Vagina (tissue), 2 donors: ENCODE data around the gene PKLR. TPM values are rescaled to one million over a fixed set of nuclear protein-coding genes. Genes with fewer than 3 reads are reported as not detected.

Experiments used
- DNase-seq, 2 donors: peaks; one replicate each; pipeline ENCODE4 v3.0.0-alpha.2; 2017; ENCODE audit errors: extremely low spot score in 2 of 2
- H3K27ac ChIP-seq: fragments of 200-600 bp; sonication (generic); one replicate; pipeline ENCODE4 v1.5.1; 2019
- H3K27me3 ChIP-seq: fragments of 200-600 bp; sonication (generic); one replicate; pipeline ENCODE4 v1.5.1; 2019
- H3K36me3 ChIP-seq, 2 donors: fragments of 200-600 bp; sonication (generic); one replicate each; pipeline ENCODE4 v1.5.1; 2017 to 2019
- H3K4me1 ChIP-seq: fragments of 200-600 bp; sonication (generic); one replicate; pipeline ENCODE4 v1.5.1; 2019
- H3K4me3 ChIP-seq, 2 donors: fragments of 200-600 bp; sonication (generic); 1 replicate in 1 of 2; 2 replicates in 1 of 2; pipeline ENCODE4 v1.5.1; 2016 to 2019
- H3K9me3 ChIP-seq: fragments of 200-600 bp; sonication (generic); one replicate; pipeline ENCODE4 v1.5.1; 2019
- POLR2A ChIP-seq, 2 donors: fragments of 450-650 bp; IDR thresholded peaks; one replicate each; pipeline ENCODE4 v1.6.1; 2017; ENCODE audit warnings: antibody characterized with exemption in 2 of 2, mild to moderate bottlenecking in 2 of 2, moderate library complexity in 2 of 2
- POLR2AphosphoS5 ChIP-seq, 2 donors: sonication (generic); formaldehyde crosslinking; IDR thresholded peaks; one replicate each; pipeline ENCODE4 v1.9.0; 2017; ENCODE audit warnings: antibody characterized with exemption in 2 of 2, mild to moderate bottlenecking in 2 of 2, low read depth in 1 of 2; ENCODE audit not compliant: insufficient read depth in 1 of 2
- intact Hi-C: fragments of 100-400 bp; cut with DNase I; formaldehyde crosslinking; loops from one replicate; pipeline ENCODE4 v1.15.1; 2023
- total RNA-seq: library from RNA; depleted of rRNA; stranded (reverse); fragments of >200 nt; gene quantifications from one replicate; pipeline ENCODE4 v1.2.3, GENCODE V29; 2016
- TF ChIP-seq, protein P1 (sequence below), 3 experiments: fragments of 450-650 bp in 2 of 3; fragments of 200-600 bp in 1 of 3; sonication (generic) in 1 of 3; IDR thresholded peaks; one replicate each; pipeline ENCODE4 v1.5.1; 2017 to 2019; ENCODE audit warnings: antibody characterized with exemption in 3 of 3, mild to moderate bottlenecking in 2 of 3, moderate library complexity in 2 of 3

Gene PKLR
- total RNA-seq, 1 donor from 2014 or later: not detected

DNA sequence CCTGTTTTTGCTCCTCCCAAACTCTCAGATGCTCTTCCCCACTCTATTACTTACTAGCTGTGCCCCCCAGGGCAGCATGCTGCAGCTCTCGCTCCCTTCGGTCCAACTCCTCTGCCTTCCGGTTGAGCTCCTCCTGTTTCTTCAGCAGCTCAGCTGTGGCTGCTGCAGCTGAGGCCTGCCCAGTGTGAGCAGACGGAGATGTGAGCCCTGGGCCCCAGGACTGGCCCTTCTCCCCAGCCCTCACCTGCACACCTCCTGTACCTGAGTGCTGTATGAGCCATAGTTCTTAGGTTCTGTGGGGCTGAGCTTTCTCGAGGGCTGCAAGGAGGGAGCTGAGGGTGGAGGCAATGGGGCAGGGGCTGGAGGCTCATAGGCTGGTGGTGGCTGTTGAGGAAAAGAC lies 41.0 kb downstream of the PKLR start:
- intact Hi-C loops: no loop called here

DNA sequence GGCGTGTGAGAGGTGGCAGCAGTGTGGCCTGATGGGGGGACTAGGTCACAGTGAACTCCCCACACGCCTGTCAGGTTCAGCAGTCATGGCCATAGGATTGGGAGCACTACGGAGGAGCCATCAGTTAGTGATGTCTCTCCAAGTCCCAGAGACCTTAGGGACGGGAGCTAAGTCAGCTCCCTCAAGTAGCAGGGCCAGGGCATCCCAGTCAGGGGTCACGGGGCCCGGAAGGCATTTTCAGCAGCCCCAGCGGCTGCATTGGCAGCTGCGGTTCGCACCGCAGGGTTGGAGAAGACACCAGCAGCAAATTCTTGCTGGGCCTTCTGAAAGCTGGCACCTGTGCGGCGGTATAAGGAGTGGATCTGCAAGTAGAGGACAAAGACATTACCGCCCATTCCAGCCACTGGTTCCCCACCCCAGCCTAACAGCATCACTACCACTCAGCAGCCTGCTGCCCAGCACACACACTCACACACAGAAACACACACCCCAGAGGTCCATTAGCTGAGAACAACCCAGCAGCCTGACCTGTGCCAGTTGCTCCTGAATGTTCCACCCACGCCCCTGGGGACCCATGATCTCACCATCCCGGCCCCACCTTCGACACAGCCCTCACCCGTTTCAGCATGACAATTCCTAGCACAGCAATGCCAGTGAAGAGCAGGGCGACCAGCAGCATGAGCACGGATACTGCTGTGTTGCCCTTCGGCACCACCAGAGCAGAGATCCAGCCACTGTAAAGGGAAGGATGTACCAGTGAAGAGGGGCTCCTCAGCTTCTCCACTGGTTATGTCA lies 45.0 kb downstream of the PKLR start:
- no peak for DNase-seq
- peaks cover 0 to 8% of the 10 kb centered on the region in 2 donors for H3K36me3 ChIP-seq
- H3K4me3 ChIP-seq: peak overlapping the region; percentile 78 to 86
- peaks cover 39% of the 10 kb centered on the region for H3K4me1 ChIP-seq
- H3K9me3 ChIP-seq: no peaks in the 10 kb centered on the region
- TF ChIP-seq POLR2A (IDR thresholded peaks at IDR 0.05): no peak
- TF ChIP-seq, protein P1, sequence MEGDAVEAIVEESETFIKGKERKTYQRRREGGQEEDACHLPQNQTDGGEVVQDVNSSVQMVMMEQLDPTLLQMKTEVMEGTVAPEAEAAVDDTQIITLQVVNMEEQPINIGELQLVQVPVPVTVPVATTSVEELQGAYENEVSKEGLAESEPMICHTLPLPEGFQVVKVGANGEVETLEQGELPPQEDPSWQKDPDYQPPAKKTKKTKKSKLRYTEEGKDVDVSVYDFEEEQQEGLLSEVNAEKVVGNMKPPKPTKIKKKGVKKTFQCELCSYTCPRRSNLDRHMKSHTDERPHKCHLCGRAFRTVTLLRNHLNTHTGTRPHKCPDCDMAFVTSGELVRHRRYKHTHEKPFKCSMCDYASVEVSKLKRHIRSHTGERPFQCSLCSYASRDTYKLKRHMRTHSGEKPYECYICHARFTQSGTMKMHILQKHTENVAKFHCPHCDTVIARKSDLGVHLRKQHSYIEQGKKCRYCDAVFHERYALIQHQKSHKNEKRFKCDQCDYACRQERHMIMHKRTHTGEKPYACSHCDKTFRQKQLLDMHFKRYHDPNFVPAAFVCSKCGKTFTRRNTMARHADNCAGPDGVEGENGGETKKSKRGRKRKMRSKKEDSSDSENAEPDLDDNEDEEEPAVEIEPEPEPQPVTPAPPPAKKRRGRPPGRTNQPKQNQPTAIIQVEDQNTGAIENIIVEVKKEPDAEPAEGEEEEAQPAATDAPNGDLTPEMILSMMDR (IDR thresholded peaks at IDR 0.05): no peak
- peak overlapping the region; percentile 96 for H3K27ac ChIP-seq
- no peaks in the 10 kb centered on the region for H3K27me3 ChIP-seq
- intact Hi-C loops: no loop called here

More for the DNA sequence above, 41.0 kb downstream of the PKLR start:
- TF ChIP-seq, protein P1 (IDR thresholded peaks at IDR 0.05): no peak
- TF ChIP-seq POLR2AphosphoS5 (IDR thresholded peaks at IDR 0.05; ENCODE audit: insufficient read depth in 1 of 2, low read depth in 1 of 2): no peak
- no peak for TF ChIP-seq POLR2A (IDR thresholded peaks at IDR 0.05)
- Histone ChIP-seq H3K4me1 (peaks cover 34% of the 10 kb centered on the region), H3K27ac (no peak overlapping the region), H3K36me3 (peaks cover 0 to 29% of the 10 kb centered on the region in 2 donors), H3K9me3 (no peaks in the 10 kb centered on the region), H3K4me3 (no peak overlapping the region), H3K27me3 (no peaks in the 10 kb centered on the region)
- no peak for DNase-seq

DNA sequence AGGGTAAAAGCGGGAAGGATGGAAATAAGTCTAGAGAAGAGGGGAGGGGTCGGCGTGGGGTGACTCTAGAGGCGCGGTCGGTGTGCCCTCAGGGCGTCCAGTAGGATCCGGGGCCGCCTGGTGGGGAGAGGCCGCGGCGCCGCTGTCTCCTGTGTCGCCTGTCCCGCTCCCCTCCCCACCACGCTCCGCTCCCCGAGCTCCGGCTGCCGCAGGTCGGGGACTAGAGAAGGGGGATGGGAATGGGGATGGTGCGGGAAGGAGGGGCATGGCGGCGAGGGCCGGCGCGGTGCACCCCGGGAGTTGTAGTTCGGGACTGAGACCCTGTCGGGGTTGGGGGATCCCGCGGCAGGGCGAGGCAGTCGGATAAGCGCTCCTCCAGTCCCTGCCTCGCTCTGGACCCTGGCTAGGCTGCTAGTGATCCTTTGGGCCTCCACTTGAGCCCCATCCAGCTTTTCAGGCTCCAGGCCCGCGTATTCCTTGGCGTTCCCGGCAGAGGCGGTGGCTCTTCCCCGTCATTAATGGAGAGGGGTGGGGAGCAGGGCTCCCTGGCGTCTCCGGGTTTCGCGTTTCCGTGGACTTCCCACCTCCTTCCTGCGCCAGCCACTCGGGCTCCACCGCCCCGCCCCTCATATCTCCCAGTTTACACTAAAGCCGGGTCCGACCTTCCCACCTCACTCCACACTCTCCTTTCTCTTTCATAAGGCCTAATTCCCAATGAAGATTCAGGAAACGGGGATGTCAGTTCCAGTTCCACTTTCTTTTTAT lies 45.8 kb downstream of the PKLR start, which contains the start of gene ENTREP3:
ENTREP3 (minus strand) TSS at position 241 of the 765 bp plus-strand sequence. CDS start 606 bp downstream, outside the sequence.
- no peak for DNase-seq
- Histone ChIP-seq H3K36me3 (peaks cover 0 to 8% of the 10 kb centered on the region in 2 donors), H3K4me1 (peaks cover 32% of the 10 kb centered on the region), H3K27ac (peak within 1 kb of the TSS; percentile 96), H3K27me3 (no peaks in the 10 kb centered on the region), H3K4me3 (peak within 1 kb of the TSS; percentile 78 to 86), H3K9me3 (no peaks in the 10 kb centered on the region)
- intact Hi-C loops: no loop called here
- peak in 1 of 2 donors; percentile 70 for TF ChIP-seq POLR2A (IDR thresholded peaks at IDR 0.05)
- TF ChIP-seq, protein P1 (IDR thresholded peaks at IDR 0.05): peak in 1 of 3 experiments; percentile 22
- TF ChIP-seq POLR2AphosphoS5 (IDR thresholded peaks at IDR 0.05; ENCODE audit: insufficient read depth in 1 of 2, low read depth in 1 of 2): peak; percentile 84 to 92

DNA sequence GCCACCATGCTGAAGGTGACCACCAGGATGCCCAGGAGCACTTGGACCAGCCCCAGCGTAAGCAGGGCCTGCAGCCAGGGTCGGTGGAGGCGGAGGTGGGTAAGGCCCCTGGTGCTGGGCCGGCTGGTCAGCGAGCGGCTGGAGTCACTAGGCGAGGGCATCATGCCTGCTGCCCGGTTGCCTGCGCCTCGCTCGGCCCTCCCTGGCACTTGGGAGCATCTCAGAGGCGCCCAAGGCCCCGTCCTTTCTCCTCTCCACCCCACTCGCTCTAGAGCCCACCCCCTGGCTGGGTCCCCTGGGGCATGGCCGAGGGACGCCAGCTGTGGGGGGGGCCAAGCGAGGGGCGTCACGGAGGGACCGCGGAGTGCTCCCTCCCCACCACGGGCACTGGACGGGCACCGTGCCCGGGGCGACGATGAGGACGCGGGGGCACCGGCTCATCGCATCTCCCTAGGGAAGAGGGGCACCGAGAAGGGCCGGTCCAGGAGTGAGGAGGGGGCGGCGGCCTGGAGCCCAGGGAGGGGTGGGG lies 46.5 kb downstream of the PKLR start:
- peaks cover 32% of the 10 kb centered on the region for H3K4me1 ChIP-seq
- intact Hi-C loops: loop anchor here (5.0 kb wide), 2 partner anchors 68 to 338 kb away; partner anchors contain the start of gene RUSC1

More for the DNA sequence above, 46.5 kb downstream of the PKLR start:
- Histone ChIP-seq H3K36me3 (peaks cover 0 to 8% of the 10 kb centered on the region in 2 donors), H3K27me3 (no peaks in the 10 kb centered on the region), H3K27ac (peak overlapping the region; percentile 96), H3K9me3 (no peaks in the 10 kb centered on the region), H3K4me3 (peak overlapping the region; percentile 78 to 86)
- DNase-seq: no peak
- TF ChIP-seq POLR2AphosphoS5 (IDR thresholded peaks at IDR 0.05; ENCODE audit: insufficient read depth in 1 of 2, low read depth in 1 of 2) (no peak), POLR2A (IDR thresholded peaks at IDR 0.05) (no peak)
- TF ChIP-seq, protein P1 (IDR thresholded peaks at IDR 0.05): no peak
